Activated naive CD8-positive, alpha-beta T cell treated with anti-CD3 and anti-CD28 coated beads, Interleukin-2, amount 50 U/mL, for 24 hours (primary cell): ENCODE data around the gene IGSF11.
"Not testable (repeated sequence)": the region's sequence is repeated elsewhere in the genome, so short reads cannot be mapped to it uniquely, and the experiment has no call there.

Source experiments
- ATAC-seq: fragments of 150-1000 bp; cut with Tn5 transposase; one replicate; pipeline ENCODE4 v1.10.0; 2021
- DNase-seq: peaks from one replicate; pipeline ENCODE4 v3.0.0; 2021
- H3K27ac Mint-ChIP-seq: one replicate; pipeline ENCODE4 v1.8.0; 2021; ENCODE audit warnings: mild to moderate bottlenecking, mixed read lengths
- H3K27me3 Mint-ChIP-seq: one replicate; pipeline ENCODE4 v1.8.0; 2021; ENCODE audit warnings: mixed read lengths
- H3K36me3 Mint-ChIP-seq: one replicate; pipeline ENCODE4 v1.8.0; 2021; ENCODE audit warnings: low read depth, mixed read lengths
- H3K4me1 Mint-ChIP-seq: one replicate; pipeline ENCODE4 v1.8.0; 2021; ENCODE audit warnings: mixed read lengths
- H3K4me3 Mint-ChIP-seq: one replicate; pipeline ENCODE4 v1.8.0; 2021; ENCODE audit warnings: mild to moderate bottlenecking, moderate library complexity, mixed read lengths
- H3K9me3 Mint-ChIP-seq: one replicate; pipeline ENCODE4 v1.8.0; 2021; ENCODE audit warnings: mixed read lengths

Gene IGSF11

GRCh38 chr3:118907909-118908308, 126.7 kb downstream of the IGSF11 start:
- no peak overlapping the region for H3K27ac Mint-ChIP-seq
- H3K27me3 Mint-ChIP-seq = peaks cover 3% of the 10 kb centered on the region
- no peaks in the 10 kb centered on the region for H3K4me1 Mint-ChIP-seq
- H3K4me3 Mint-ChIP-seq = no peak overlapping the region
- H3K9me3 Mint-ChIP-seq = no peaks in the 10 kb centered on the region
- ATAC-seq = no peak
- no peak for DNase-seq
- no peaks in the 10 kb centered on the region for H3K36me3 Mint-ChIP-seq

- Mint-ChIP-seq H3K36me3 (no peaks in the 10 kb centered on the region), H3K27ac (no peak overlapping the region), H3K4me3 (no peak overlapping the region), H3K4me1 (no peaks in the 10 kb centered on the region), H3K27me3 (peaks cover 4% of the 10 kb centered on the region), H3K9me3 (no peaks in the 10 kb centered on the region)
- DNase-seq = no peak
- ATAC-seq = no peak
Measured at GRCh38 chr3:118900737-118901525, 133.7 kb downstream of the IGSF11 start.

- ATAC-seq (no peak), DNase-seq (no peak)
- H3K27ac Mint-ChIP-seq = no peak overlapping the region
- H3K9me3 Mint-ChIP-seq = no peaks in the 10 kb centered on the region
- no peaks in the 10 kb centered on the region for H3K4me1 Mint-ChIP-seq
- H3K27me3 Mint-ChIP-seq = peaks cover 7% of the 10 kb centered on the region
- no peaks in the 10 kb centered on the region for H3K36me3 Mint-ChIP-seq
- H3K4me3 Mint-ChIP-seq = no peak overlapping the region
Measured at GRCh38 chr3:118890206-118890605, 144.4 kb downstream of the IGSF11 start.

GRCh38 chr3:118889691-118890090, 145.0 kb downstream of the IGSF11 start:
- Mint-ChIP-seq H3K27ac (no peak overlapping the region), H3K36me3 (no peaks in the 10 kb centered on the region), H3K9me3 (no peaks in the 10 kb centered on the region), H3K4me1 (peaks cover 2% of the 10 kb centered on the region), H3K4me3 (no peak overlapping the region), H3K27me3 (peaks cover 8% of the 10 kb centered on the region)
- no peak for DNase-seq
- ATAC-seq = no peak

GRCh38 chr3:118886708-118887107, 147.9 kb downstream of the IGSF11 start:
- H3K4me1 Mint-ChIP-seq = peaks cover 2% of the 10 kb centered on the region
- H3K4me3 Mint-ChIP-seq = no peak overlapping the region
- H3K9me3 Mint-ChIP-seq = no peaks in the 10 kb centered on the region
- H3K36me3 Mint-ChIP-seq = no peaks in the 10 kb centered on the region
- H3K27me3 Mint-ChIP-seq = peaks cover 15% of the 10 kb centered on the region
- no peak overlapping the region for H3K27ac Mint-ChIP-seq
- DNase-seq (no peak), ATAC-seq (no peak)

GRCh38 chr3:118884748-118885206, 149.9 kb downstream of the IGSF11 start:
- DNase-seq = peak; percentile 80
- peaks cover 20% of the 10 kb centered on the region for H3K27me3 Mint-ChIP-seq
- H3K4me1 Mint-ChIP-seq = peaks cover 2% of the 10 kb centered on the region
- no peak overlapping the region for H3K4me3 Mint-ChIP-seq
- no peaks in the 10 kb centered on the region for H3K9me3 Mint-ChIP-seq
- H3K36me3 Mint-ChIP-seq = no peaks in the 10 kb centered on the region
- peak; percentile 83 for ATAC-seq
- H3K27ac Mint-ChIP-seq = no peak overlapping the region

- no peaks in the 10 kb centered on the region for H3K9me3 Mint-ChIP-seq
- no peaks in the 10 kb centered on the region for H3K36me3 Mint-ChIP-seq
- no peak overlapping the region for H3K27ac Mint-ChIP-seq
- H3K27me3 Mint-ChIP-seq = peaks cover 20% of the 10 kb centered on the region
- DNase-seq (peak; percentile 67), ATAC-seq (peak; percentile 51)
- H3K4me1 Mint-ChIP-seq = peaks cover 2% of the 10 kb centered on the region
- H3K4me3 Mint-ChIP-seq = no peak overlapping the region
Measured at GRCh38 chr3:118882353-118882947, 152.2 kb downstream of the IGSF11 start.

GRCh38 chr3:118868051-118868450, 166.6 kb downstream of the IGSF11 start:
- Mint-ChIP-seq H3K4me3 (no peak overlapping the region), H3K27ac (no peak overlapping the region), H3K9me3 (peaks cover 17% of the 10 kb centered on the region), H3K36me3 (peaks cover 6% of the 10 kb centered on the region), H3K27me3 (peaks cover 13% of the 10 kb centered on the region), H3K4me1 (no peaks in the 10 kb centered on the region)
- no peak for DNase-seq
- no peak for ATAC-seq

- no peaks in the 10 kb centered on the region for H3K36me3 Mint-ChIP-seq
- H3K27ac Mint-ChIP-seq = no peak overlapping the region
- DNase-seq (peak; percentile 6), ATAC-seq (peak; percentile 49)
- no peak overlapping the region for H3K4me3 Mint-ChIP-seq
- no peaks in the 10 kb centered on the region for H3K9me3 Mint-ChIP-seq
- H3K4me1 Mint-ChIP-seq = no peaks in the 10 kb centered on the region
- peaks cover 8% of the 10 kb centered on the region for H3K27me3 Mint-ChIP-seq
Measured at GRCh38 chr3:118863731-118864322, 170.8 kb downstream of the IGSF11 start.

GRCh38 chr3:118859950-118860349, 174.7 kb downstream of the IGSF11 start:
- H3K36me3 Mint-ChIP-seq = no peaks in the 10 kb centered on the region
- H3K27me3 Mint-ChIP-seq = peaks cover 8% of the 10 kb centered on the region
- DNase-seq = no peak
- H3K4me1 Mint-ChIP-seq = no peaks in the 10 kb centered on the region
- no peak overlapping the region for H3K4me3 Mint-ChIP-seq
- H3K9me3 Mint-ChIP-seq = peaks cover 9% of the 10 kb centered on the region
- no peak for ATAC-seq
- no peak overlapping the region for H3K27ac Mint-ChIP-seq

- not testable (repeated sequence) for DNase-seq, H3K4me3 Mint-ChIP-seq, H3K27ac Mint-ChIP-seq
Measured at GRCh38 chr3:118851466-118852193, 183.0 kb downstream of the IGSF11 start.

GRCh38 chr3:118850687-118851086, 184.0 kb downstream of the IGSF11 start:
- Mint-ChIP-seq H3K4me3 (no peak overlapping the region), H3K36me3 (no peaks in the 10 kb centered on the region), H3K4me1 (peaks cover 6% of the 10 kb centered on the region), H3K27me3 (no peaks in the 10 kb centered on the region), H3K27ac (no peak overlapping the region), H3K9me3 (peaks cover 7% of the 10 kb centered on the region)
- no peak for ATAC-seq
- DNase-seq = no peak

More at GRCh38 chr3:118851466-118852193, 183.0 kb downstream of the IGSF11 start:
- not testable (repeated sequence) for H3K27me3 Mint-ChIP-seq, ATAC-seq, H3K36me3 Mint-ChIP-seq, H3K4me1 Mint-ChIP-seq
- peaks cover 10% of the 10 kb centered on the region for H3K9me3 Mint-ChIP-seq
